ENCODE data around the gene SORCS3. TPM values are rescaled to one million over a fixed set of nuclear protein-coding genes. Genes with fewer than 3 reads are reported as not detected.

SORCS3 gene
- total RNA-seq, 1 experiment from 2014 or later, result 0.94 TPM

DNA sequence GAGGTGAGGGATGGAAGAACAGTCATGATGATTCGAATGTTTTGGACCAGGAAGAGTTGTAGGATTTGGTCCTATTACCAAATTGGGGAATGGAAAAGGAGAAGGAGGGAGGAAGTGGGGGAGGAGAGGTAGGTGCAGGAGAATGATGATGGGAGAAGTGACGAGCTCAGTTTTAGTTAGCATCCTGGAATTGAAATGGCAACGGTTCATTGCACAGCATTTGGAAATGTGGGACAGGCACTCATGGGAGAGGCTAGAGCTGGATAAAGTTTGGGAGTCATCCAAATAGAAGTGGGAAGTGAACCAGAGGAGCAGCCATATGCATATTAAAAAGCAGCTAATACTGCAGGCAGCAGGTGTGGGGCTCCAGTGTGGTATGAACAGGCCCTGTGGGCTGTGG lies 253.6 kb downstream of the SORCS3 start (continued):
- TF ChIP-seq, protein P1, sequence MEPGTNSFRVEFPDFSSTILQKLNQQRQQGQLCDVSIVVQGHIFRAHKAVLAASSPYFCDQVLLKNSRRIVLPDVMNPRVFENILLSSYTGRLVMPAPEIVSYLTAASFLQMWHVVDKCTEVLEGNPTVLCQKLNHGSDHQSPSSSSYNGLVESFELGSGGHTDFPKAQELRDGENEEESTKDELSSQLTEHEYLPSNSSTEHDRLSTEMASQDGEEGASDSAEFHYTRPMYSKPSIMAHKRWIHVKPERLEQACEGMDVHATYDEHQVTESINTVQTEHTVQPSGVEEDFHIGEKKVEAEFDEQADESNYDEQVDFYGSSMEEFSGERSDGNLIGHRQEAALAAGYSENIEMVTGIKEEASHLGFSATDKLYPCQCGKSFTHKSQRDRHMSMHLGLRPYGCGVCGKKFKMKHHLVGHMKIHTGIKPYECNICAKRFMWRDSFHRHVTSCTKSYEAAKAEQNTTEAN (CRISPR knock-in tag; IDR thresholded peaks at IDR 0.05), result no peak
- TF ChIP-seq ETV6 (CRISPR knock-in tag; IDR thresholded peaks at IDR 0.05) (no peak), CBFB (CRISPR knock-in tag; IDR thresholded peaks at IDR 0.05; ENCODE audit: low read depth) (no peak)

DNA sequence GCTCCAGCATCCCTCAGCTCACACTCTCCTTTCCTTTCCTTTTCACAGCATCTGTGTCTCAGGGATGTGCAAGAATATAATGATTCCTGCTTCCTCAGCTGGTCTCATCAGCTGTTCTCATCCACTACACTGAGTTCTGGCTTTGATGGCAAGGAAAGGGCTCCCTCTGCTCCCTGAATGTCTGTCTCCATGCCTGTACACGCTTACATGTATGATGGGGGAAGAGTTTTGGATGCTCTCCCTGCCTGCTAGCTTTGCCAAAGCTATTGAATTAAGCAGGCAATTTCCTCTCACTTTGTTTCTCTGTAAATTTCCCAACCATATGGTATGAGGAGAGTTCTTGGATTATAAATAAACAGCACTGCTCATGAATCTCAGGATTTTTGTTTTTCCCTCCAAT lies 254.5 kb downstream of the SORCS3 start:
- Mint-ChIP-seq H3K27ac (no peak overlapping the region), H3K9me3 (peaks cover under 1% of the 10 kb centered on the region; the same call in 1 of the 2 replicates), H3K4me1 (no peaks in the 10 kb centered on the region), H3K4me3 (no peak overlapping the region), H3K27me3 (ENCODE audit: low read depth) (no peaks in the 10 kb centered on the region; the same call in 1 of the 2 replicates), H3K36me3 (no peaks in the 10 kb centered on the region; the same call in 1 of the 2 replicates)
- ChIA-PET CTCF (interaction anchor here (1.3 kb wide), 1 partner anchor 11 kb away, joined by 4 read pairs; no protein-coding TSS in a partner anchor), POLR2A (no interaction called here)
- DNase-seq (ENCODE audit: low spot score) (no peak), ATAC-seq (no peak)
- TF ChIP-seq RELA (CRISPR knock-in tag; IDR thresholded peaks at IDR 0.05; ENCODE audit: borderline replicate concordance), result no peak
- TF ChIP-seq, protein P2, sequence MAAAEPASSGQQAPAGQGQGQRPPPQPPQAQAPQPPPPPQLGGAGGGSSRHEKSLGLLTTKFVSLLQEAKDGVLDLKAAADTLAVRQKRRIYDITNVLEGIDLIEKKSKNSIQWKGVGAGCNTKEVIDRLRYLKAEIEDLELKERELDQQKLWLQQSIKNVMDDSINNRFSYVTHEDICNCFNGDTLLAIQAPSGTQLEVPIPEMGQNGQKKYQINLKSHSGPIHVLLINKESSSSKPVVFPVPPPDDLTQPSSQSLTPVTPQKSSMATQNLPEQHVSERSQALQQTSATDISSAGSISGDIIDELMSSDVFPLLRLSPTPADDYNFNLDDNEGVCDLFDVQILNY (CRISPR knock-in tag; IDR thresholded peaks at IDR 0.05), result no peak
- no peak for TF ChIP-seq PRRX2 (CRISPR knock-in tag; IDR thresholded peaks at IDR 0.05)
- TF ChIP-seq ZNF121 (CRISPR knock-in tag; IDR thresholded peaks at IDR 0.05), result no peak
- no peak for TF ChIP-seq ERG (CRISPR knock-in tag; IDR thresholded peaks at IDR 0.05)
- no peak for TF ChIP-seq SP1 (CRISPR knock-in tag; conservative IDR thresholded peaks at IDR 0.05)
- no peak for TF ChIP-seq JUN (CRISPR knock-in tag; IDR thresholded peaks at IDR 0.05)
- TF ChIP-seq NFE2L1 (CRISPR knock-in tag; IDR thresholded peaks at IDR 0.05), result no peak

DNA sequence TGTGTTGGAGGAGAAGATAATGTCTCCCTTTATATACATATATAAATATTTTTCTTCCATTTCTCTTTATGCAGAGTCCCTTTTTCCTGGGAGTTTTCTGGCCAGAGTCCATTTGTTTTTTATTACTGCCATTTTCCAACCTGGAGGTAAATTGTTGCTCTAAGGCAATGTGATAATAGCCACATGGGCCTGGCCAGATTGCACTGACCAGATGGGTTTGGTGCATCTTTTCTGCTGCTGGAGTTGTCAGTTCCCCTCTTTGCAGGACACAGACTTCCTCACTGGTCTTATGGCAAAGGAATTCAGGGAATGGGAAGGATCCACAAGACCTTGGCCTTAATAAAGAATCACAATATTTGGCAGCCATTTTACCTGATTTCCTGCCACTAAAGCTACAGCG lies 254.9 kb downstream of the SORCS3 start:
- no peak for ATAC-seq
- Mint-ChIP-seq H3K36me3 (no peaks in the 10 kb centered on the region), H3K4me3 (no peak overlapping the region), H3K4me1 (no peaks in the 10 kb centered on the region), H3K27me3 (ENCODE audit: low read depth) (no peaks in the 10 kb centered on the region; the same call in 1 of the 2 replicates), H3K27ac (no peak overlapping the region), H3K9me3 (no peaks in the 10 kb centered on the region)
- TF ChIP-seq, protein P2 (CRISPR knock-in tag; IDR thresholded peaks at IDR 0.05), result no peak
- no peak for TF ChIP-seq ERG (CRISPR knock-in tag; IDR thresholded peaks at IDR 0.05)
- no peak for TF ChIP-seq ZBTB21 (CRISPR knock-in tag; IDR thresholded peaks at IDR 0.05; ENCODE audit: borderline replicate concordance)
- no peak for TF ChIP-seq SOX15 (CRISPR knock-in tag; IDR thresholded peaks at IDR 0.05)
- TF ChIP-seq ESRRA (CRISPR knock-in tag; IDR thresholded peaks at IDR 0.05; ENCODE audit: borderline replicate concordance), result no peak
- TF ChIP-seq GRHL2 (CRISPR knock-in tag; IDR thresholded peaks at IDR 0.05; ENCODE audit: insufficient replicate concordance, severe bottlenecking), result no peak
- TF ChIP-seq OVOL2 (CRISPR knock-in tag; IDR thresholded peaks at IDR 0.05; ENCODE audit: borderline replicate concordance), result no peak
- no peak for TF ChIP-seq CDX4 (CRISPR knock-in tag; IDR thresholded peaks at IDR 0.05; ENCODE audit: borderline replicate concordance)
- TF ChIP-seq PRRX2 (CRISPR knock-in tag; IDR thresholded peaks at IDR 0.05), result no peak
- no peak for DNase-seq (ENCODE audit: low spot score)
- ChIA-PET POLR2A (no interaction called here), CTCF (interaction anchor here (1.3 kb wide), 1 partner anchor 10 kb away, joined by 4 read pairs; no protein-coding TSS in a partner anchor)

All from WTC11 (cell line).